Adrenal gland (tissue), 12 donors: ENCODE data around the gene CLASRP. TPM values are rescaled to one million over a fixed set of nuclear protein-coding genes. Genes with fewer than 3 reads are reported as not detected.

ENCODE experiments used
- DNase-seq, 7 donors: peaks; one replicate each; pipeline ENCODE4 v3.0.0-alpha.2; 2019 to 2020
- H3K27ac ChIP-seq, 5 donors: fragments of 200-600 bp; sonication (generic) in 4 of 5; 1 replicate in 3 of 5; 2 replicates in 2 of 5; pipeline versions ENCODE4 v1.5.1 to v1.8.0; 2016 to 2020; ENCODE audit warnings: mild to moderate bottlenecking in 1 of 5
- H3K27me3 ChIP-seq: fragments of 200-600 bp; 2 replicates; pipeline ENCODE4 v1.8.0; 2021
- H3K36me3 ChIP-seq, 2 donors: fragments of 200-600 bp; replicated peaks in 1 of 2; 1 replicate in 1 of 2; 2 replicates in 1 of 2; pipeline versions ENCODE4 v1.5.1 to v1.8.0; 2018 to 2022
- H3K4me1 ChIP-seq, 2 donors: fragments of 200-600 bp; replicated peaks in 1 of 2; 1 replicate in 1 of 2; 2 replicates in 1 of 2; pipeline versions ENCODE4 v1.5.1 to v1.8.0; 2018 to 2021
- H3K4me3 ChIP-seq, 4 donors: fragments of 200-600 bp; sonication (generic) in 3 of 4; one replicate each; pipeline ENCODE4 v1.5.1; 2016 to 2018
- H3K9me3 ChIP-seq, 3 donors: fragments of 200-600 bp; sonication (generic) in 1 of 3; replicated peaks in 1 of 3; 1 replicate in 2 of 3; 2 replicates in 1 of 3; pipeline versions ENCODE4 v1.5.1 to v1.8.0; 2016 to 2021
- CTCF ChIP-seq, 6 experiments: fragments of 450-650 bp in 4 of 6; fragments of 200-600 bp in 2 of 6; sonication (generic) in 1 of 6; IDR thresholded peaks; 1 replicate in 5 of 6; 2 replicates in 1 of 6; pipeline versions ENCODE4 v1.5.1 to v1.8.0; 2016 to 2021; ENCODE audit warnings: antibody characterized with exemption in 6 of 6, mild to moderate bottlenecking in 2 of 6, moderate library complexity in 1 of 6
- POLR2A ChIP-seq, 2 donors: fragments of 450-650 bp; IDR thresholded peaks; one replicate each; pipeline ENCODE4 v1.6.1; 2017; ENCODE audit warnings: antibody characterized with exemption in 2 of 2, mild to moderate bottlenecking in 2 of 2, moderate library complexity in 1 of 2
- WGBS, 4 donors: extraction: QIAGEN DNeasy Blood & Tissue Kit in 2 of 4; methylation state at CpG; one replicate each; pipeline versions ENCODE4 v1.1.5 to v1.1.7; 2013 to 2017; 5-methylcytosine and 5-hydroxymethylcytosine counted together
- intact Hi-C, 2 donors: fragments of 100-400 bp; cut with DNase I; formaldehyde crosslinking; loops; one replicate each; pipeline versions ENCODE4 v1.14.1 to v1.15.0; 2022 to 2023
- polyA plus RNA-seq, 3 donors: library from polyadenylated mRNA; stranded (reverse); fragments of 200-250 nt in 2 of 3; fragments of 350-450 nt in 1 of 3; fragmentation: Illumina TruSeq in 1 of 3; extraction: RNeasy Lipid Tissue Mini Kit (QIAGEN cat#74804) in 1 of 3; gene quantifications; one replicate each; pipeline ENCODE4 v1.2.3, GENCODE V29; 2013 to 2014
- total RNA-seq, 9 donors: library from RNA; depleted of rRNA in 4 of 9; stranded (reverse); fragments of >200 nt in 4 of 9; fragments of 120-200 nt in 1 of 9; fragmentation: NEBNext Ultra II Directional in 1 of 9; extraction: Animal tissue kit (Norgen Biotek cat#: 25700) in 1 of 9; gene quantifications; one replicate each; pipeline versions ENCODE4 v1.1.0 to v1.2.4, GENCODE V29; 2013 to 2023
- donor health status: healthy with polysubstance abuse.
- donor health status: Bipolar disorder and iron deficiency.
- donor health status: DM: yes; HTN: yes; CAD: no.
- donor health status: DM: no; HTN: no; CAD: no.
- donor health status: DM: no; HTN: no; CAD: no.
- donor health status: DM: yes; HTN: yes; CAD: no.

CLASRP gene
- total and polyA plus RNA-seq, 12 donors, result 19.8 to 730 (median 64.7) TPM

GRCh38 chr19:45057444-45057843 is 18.6 kb downstream of the CLASRP start:
- no peak overlapping the region for H3K27ac ChIP-seq
- H3K27me3 ChIP-seq, result no peaks in the 10 kb centered on the region
- DNase-seq, result no peak
- no peaks in the 10 kb centered on the region for H3K4me1 ChIP-seq
- no peak overlapping the region for H3K4me3 ChIP-seq
- no peak for TF ChIP-seq POLR2A (IDR thresholded peaks at IDR 0.05)
- no peak for TF ChIP-seq CTCF (IDR thresholded peaks at IDR 0.05)
- intact Hi-C loops, result loop anchor here in 1 of 2 donors (10.0 kb wide), 1 partner anchor 93 kb away; no protein-coding TSS in a partner anchor
- peaks cover 0 to 99% of the 10 kb centered on the region in 2 donors for H3K36me3 ChIP-seq
- H3K9me3 ChIP-seq, result no peaks in the 10 kb centered on the region
- 76 to 89% (median 84%) methylated on average over 5 to 9 of the region's 9 CpGs for WGBS, 4 donors

- DNase-seq, result no peak
- Histone ChIP-seq H3K9me3 (no peaks in the 10 kb centered on the region), H3K27ac (no peak overlapping the region), H3K27me3 (no peaks in the 10 kb centered on the region), H3K4me1 (no peaks in the 10 kb centered on the region), H3K4me3 (no peak overlapping the region), H3K36me3 (peaks cover 0 to 96% of the 10 kb centered on the region in 2 donors)
- TF ChIP-seq CTCF (IDR thresholded peaks at IDR 0.05), result no peak
- no peak for TF ChIP-seq POLR2A (IDR thresholded peaks at IDR 0.05)
- WGBS, 4 donors, result 83 to 86% (median 85%) methylated on average over 14 of the region's 14 CpGs
- intact Hi-C loops, result loop anchor here in 1 of 2 donors (10.0 kb wide), 1 partner anchor 94 kb away; no protein-coding TSS in a partner anchor
Observed at GRCh38 chr19:45058622-45059159, 19.8 kb downstream of the CLASRP start.

DNA sequence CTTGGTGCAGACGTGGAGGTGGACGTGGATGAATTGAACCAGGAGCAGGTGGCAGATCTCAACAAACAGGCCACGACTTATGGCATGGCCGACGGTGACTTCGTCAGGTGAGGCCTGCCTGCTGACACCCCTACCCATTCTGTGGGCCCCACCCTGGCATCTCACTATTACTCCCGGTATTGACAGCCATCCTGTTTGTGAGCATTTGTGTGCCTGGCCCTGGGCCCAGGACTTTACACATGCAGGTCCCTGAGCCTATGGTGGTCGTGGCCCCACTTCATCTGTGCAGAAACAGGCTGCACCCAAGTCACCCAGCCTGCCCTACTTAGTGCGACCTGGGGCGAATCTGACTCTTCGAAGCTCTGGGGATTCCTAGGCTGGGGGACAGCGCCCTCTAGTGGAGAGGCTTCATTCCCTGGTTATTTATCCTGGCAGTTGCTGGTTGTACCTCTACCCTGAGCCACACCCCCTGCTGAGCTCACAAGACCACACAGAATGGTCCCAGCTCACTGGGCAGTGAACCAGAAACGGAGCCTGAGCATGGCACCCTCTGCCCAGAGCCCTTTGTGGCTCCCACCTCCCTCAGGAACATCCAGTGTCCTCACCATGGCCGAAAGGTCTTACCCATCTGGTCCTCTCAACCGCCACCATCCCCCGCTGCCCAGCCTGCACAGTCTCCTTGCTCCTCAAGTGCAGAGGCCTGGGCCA is 20.6 kb downstream of the CLASRP start:
- no peak overlapping the region for H3K27ac ChIP-seq
- peaks cover 0 to 96% of the 10 kb centered on the region in 2 donors for H3K36me3 ChIP-seq
- no peak overlapping the region for H3K4me3 ChIP-seq
- DNase-seq, result peak; percentile 75 to 93 (median 85)
- WGBS, 4 donors, result 53 to 77% (median 60%) methylated on average over 10 to 16 of the region's 16 CpGs
- no peaks in the 10 kb centered on the region for H3K4me1 ChIP-seq
- intact Hi-C loops, result loop anchor here in 1 of 2 donors (10.0 kb wide), 1 partner anchor 95 kb away; no protein-coding TSS in a partner anchor
- TF ChIP-seq CTCF (IDR thresholded peaks at IDR 0.05) (peak; percentile 85 to 96 (median 88)), POLR2A (IDR thresholded peaks at IDR 0.05) (no peak)
- no peaks in the 10 kb centered on the region for H3K27me3 ChIP-seq
- no peaks in the 10 kb centered on the region for H3K9me3 ChIP-seq

DNA sequence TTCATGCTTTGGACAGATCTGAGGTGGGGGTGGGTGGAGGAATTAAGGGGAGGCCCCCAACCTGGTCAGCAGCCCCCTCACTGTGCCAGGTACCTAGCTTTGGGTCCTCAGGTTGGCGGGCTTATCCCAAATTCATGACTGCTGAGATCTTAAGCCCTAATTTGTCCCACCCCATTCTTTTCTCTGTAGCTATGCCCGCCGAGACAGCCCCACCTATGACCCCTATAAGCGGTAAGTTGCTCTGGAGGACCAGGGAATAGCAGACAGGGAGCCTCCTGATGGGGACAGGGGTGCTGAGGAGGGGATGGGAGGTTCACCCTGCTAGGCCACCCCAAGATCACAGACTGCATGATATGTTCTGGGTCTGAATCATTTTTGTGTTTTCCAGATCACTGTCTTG is 23.1 kb downstream of the CLASRP start:
- no peaks in the 10 kb centered on the region for H3K9me3 ChIP-seq
- H3K36me3 ChIP-seq, result peaks cover 0 to 91% of the 10 kb centered on the region in 2 donors
- intact Hi-C loops, result loop anchor here in 1 of 2 donors (5.0 to 10.0 kb wide), 2 partner anchors 80 to 157 kb away; partner anchors contain the start of gene APOE
- no peaks in the 10 kb centered on the region for H3K27me3 ChIP-seq
- DNase-seq, result no peak
- H3K4me1 ChIP-seq, result no peaks in the 10 kb centered on the region
- H3K4me3 ChIP-seq, result no peak overlapping the region
- 89 to 95% (median 92%) methylated on average over 4 of the region's 4 CpGs for WGBS, 4 donors
- no peak overlapping the region for H3K27ac ChIP-seq
- TF ChIP-seq POLR2A (IDR thresholded peaks at IDR 0.05) (no peak), CTCF (IDR thresholded peaks at IDR 0.05) (no peak)
